Fibroblast of mammary gland (primary cell): ENCODE data around the gene THY1.

ENCODE experiments used
- DNase-seq: peaks from one replicate; pipeline ENCODE4 v3.0.0-alpha.2; 2010; ENCODE audit warnings: low read depth
- H3K4me3 ChIP-seq: 2 replicates; pipeline ENCODE4 v1.5.1; 2011; ENCODE audit warnings: low read depth, mild to moderate bottlenecking, low read length, moderate library complexity; ENCODE audit not compliant: control insufficient read depth
- CTCF ChIP-seq: conservative IDR thresholded peaks from 2 replicates; pipeline ENCODE4 v1.5.1; 2011; ENCODE audit warnings: low read depth, low read length, inconsistent platforms; ENCODE audit not compliant: control insufficient read depth, insufficient read depth

THY1 gene

GRCh38 chr11:119422809-119423508, at the start of gene THY1:
Gene THY1, minus strand, starts transcription at chr11:119423172. Its CDS starts 2,267 bp downstream, at chr11:119420905.
- DNase-seq: peak; percentile 63
- H3K4me3 ChIP-seq: peak within 1 kb of the TSS; percentile 95
- TF ChIP-seq CTCF: no peak

GRCh38 chr11:119472186-119472855, 49.3 kb upstream of the THY1 start:
- DNase-seq: peak; percentile 94
- no peak for TF ChIP-seq CTCF

GRCh38 chr11:119471329-119471728, 48.4 kb upstream of the THY1 start:
- TF ChIP-seq CTCF: no peak
- no peak overlapping the region for H3K4me3 ChIP-seq
- DNase-seq: no peak

More at GRCh38 chr11:119472186-119472855, 49.3 kb upstream of the THY1 start:
- H3K4me3 ChIP-seq: no peak overlapping the region

- peak; percentile 99 for DNase-seq
- no peak for TF ChIP-seq CTCF
- no peak overlapping the region for H3K4me3 ChIP-seq
Observed at GRCh38 chr11:119470317-119471291, 47.6 kb upstream of the THY1 start.

GRCh38 chr11:119469506-119469905, 46.5 kb upstream of the THY1 start:
- TF ChIP-seq CTCF: no peak
- no peak for DNase-seq
- no peak overlapping the region for H3K4me3 ChIP-seq

GRCh38 chr11:119468511-119468910, 45.5 kb upstream of the THY1 start:
- no peak for TF ChIP-seq CTCF

More at GRCh38 chr11:119468511-119468910, 45.5 kb upstream of the THY1 start:
- DNase-seq: no peak
- H3K4me3 ChIP-seq: no peak overlapping the region
